GM19463 (cell line): ENCODE data around the gene ASXL2.

Source experiments
- ATAC-seq: cut with Tn5 transposase; IDR thresholded peaks from one replicate; pipeline ENCODE4 v1.9.1; 2021; ENCODE audit warnings: mild to moderate bottlenecking, moderate library complexity; ENCODE audit not compliant: unreplicated experiment

Gene ASXL2

GRCh38 chr2:25808006-25808383, 70.3 kb downstream of the ASXL2 start:
- ATAC-seq: no peak

DNA sequence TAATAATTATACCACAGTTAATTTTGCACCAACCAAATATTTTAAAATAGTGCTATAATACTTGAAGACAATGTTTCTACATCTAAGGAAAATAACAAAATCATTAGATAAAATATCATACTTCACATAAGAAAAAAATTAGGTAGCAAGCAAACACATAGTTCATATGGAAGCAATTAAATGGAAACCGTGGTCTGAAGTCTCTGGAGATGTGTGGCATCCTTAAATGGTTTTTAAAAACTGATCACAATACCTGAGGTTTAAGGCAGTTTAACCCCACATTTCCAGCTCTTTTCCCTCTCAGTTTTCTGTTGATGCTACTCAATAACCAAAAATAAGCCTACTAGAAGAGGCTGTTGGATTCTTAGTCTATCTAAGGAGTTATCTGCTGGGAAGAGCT, 71.3 kb downstream of the ASXL2 start:
- ATAC-seq: no peak

DNA sequence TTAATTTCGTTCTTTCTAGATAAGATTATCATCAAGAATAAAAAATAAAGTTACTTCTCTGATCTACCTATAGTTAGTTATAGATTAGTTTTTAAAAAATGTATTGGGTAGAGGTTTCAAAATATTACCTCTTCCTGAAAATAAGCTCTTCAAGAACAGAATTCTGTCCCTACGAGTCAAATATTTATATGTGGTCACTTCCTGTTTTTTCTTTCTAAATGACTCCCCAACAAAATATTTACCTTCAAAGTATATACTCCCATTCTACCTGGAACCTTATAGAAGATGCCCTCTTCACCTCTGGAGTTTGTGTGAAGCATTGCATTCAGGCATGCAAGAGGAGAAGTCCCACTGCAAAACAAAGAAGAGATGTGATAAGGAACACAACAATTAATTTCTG, 72.3 kb downstream of the ASXL2 start:
- no peak for ATAC-seq

GRCh38 chr2:25804338-25804737, 73.9 kb downstream of the ASXL2 start:
- no peak for ATAC-seq

- no peak for ATAC-seq
Measured at GRCh38 chr2:25799301-25799700, 79.0 kb downstream of the ASXL2 start.

DNA sequence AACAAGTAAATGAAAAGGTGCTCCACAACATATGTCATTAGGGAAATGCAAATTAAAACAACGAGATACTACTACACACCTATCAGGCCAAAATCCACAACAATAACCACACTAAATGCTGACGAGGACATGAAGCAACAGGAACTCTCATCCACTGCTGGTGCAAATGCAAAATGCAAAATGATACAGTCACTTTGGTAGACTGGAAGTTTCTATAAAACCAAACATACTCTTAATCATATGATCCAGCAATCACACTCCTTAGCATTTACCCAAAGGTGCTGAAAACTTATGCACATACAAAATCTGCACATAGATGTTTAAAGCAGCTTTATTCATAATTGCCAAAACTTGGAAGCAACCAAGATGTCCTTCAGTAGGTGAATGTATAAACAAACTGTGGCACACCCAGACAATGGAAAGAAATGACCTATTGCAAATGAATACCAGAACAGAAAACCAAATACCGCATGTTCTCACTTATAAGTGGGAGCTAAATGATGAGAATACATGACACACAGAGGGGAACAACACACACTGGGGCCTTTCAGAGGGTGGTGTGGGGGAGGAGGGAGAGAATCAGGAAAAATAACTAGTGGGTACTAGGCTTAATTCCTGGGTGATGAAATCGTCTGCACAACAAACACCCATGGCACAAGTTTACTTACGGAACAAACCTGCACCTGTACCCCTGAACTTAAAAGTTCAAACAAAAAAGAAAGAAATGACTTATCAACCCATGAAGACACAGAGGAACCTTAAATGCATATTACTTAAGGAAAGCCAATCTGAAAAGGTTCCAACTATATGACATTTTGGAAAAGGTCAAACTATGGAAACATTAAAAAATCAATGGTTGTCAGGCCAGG, 80.4 kb downstream of the ASXL2 start:
- no peak for ATAC-seq

DNA sequence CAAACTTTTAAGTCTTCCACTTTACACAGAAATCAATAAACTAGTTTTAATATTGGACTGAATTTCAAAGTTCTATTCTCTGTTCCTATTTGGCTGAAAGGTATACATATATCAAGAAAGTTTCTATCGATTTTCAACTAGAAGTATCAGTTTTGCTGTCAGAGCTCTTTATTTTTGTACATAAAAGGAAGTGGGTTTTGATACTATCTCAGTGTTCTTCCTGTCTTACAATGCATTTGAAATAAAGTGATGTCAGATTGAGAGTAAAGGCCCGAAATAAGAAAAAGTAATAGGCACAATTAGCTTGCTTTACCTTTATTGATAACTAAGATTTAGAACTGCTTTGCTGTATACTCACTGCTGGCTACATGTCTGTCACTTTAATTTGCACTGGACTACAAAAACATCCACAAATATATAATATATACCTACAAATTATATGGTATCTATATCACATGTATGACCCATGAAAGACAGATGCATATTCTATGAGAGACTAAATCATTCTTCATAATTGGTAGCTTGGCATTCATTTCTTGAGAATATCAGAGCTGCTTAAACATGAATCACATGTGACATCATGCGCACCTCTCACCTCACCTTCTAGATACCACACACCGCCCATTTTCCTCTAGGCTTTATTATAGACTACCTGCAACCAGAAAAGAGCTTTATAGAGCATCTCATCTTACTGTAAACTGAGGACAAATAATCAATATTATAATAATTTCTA, 83.6 kb downstream of the ASXL2 start:
- ATAC-seq: no peak

GRCh38 chr2:25790074-25790790, 88.1 kb downstream of the ASXL2 start:
- ATAC-seq: no peak

GRCh38 chr2:25788457-25788856, 89.8 kb downstream of the ASXL2 start:
- no peak for ATAC-seq

DNA sequence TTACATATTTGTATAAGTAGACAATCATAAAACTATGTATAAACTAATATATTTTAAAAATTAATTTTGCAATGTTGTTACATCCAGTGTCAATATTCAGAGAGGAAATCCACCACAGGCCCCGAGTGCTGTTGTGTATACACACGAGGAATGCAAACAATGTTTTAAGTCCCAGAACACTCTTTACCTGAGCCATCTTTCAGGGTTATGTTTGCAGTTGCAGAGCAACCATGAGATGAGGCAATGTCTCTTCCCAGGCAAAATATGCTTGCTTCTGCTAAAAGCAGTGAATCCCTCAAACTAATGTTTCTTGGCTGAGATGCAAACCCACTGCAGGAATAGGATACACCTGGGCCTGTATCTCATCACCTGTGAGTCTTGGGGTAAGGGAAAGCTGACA, 91.3 kb downstream of the ASXL2 start:
- ATAC-seq: no peak

- no peak for ATAC-seq
Measured at GRCh38 chr2:25784404-25784803, 93.9 kb downstream of the ASXL2 start.

DNA sequence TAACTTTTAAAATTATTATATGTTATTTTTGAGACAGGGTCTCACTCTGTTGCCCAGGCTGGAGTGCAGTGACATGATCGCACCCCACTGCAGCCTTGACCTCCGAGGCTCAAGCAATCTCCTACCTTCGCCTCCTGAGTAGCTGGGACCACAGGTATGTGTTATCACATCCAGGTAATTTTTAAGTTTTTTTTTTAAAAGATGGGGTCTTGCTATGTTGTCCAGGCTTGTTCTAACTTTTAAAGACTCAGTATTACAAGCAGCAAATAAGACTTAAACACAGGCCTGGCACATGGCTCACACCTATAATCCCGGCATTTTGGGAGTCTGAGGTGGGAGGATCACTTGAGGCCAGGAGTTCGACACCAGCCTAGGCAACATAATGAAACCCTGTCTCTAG, 101.2 kb downstream of the ASXL2 start:
- ATAC-seq: no peak

GRCh38 chr2:25772078-25772477, 106.2 kb downstream of the ASXL2 start:
- no peak for ATAC-seq

DNA sequence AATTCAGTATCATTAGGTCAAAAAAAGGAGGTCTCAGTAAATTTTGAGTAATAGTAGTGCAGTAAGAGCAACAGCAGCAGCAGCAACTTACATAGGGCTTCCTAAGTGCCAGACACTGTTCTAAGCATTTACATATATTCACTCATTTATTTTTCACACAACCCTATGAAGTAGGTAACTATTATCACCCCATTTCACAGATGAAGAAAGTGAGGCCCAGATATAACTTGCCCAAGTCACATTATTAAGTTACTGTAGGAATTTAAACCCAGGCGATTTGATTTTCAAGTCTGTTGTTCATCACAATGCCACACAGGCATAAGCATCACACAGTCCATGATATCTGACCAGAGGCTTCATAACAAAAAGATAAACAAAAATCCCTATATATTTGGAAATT, 114.7 kb downstream of the ASXL2 start:
- no peak for ATAC-seq

- no peak for ATAC-seq
Measured at GRCh38 chr2:25760297-25760696, 118.0 kb downstream of the ASXL2 start.

DNA sequence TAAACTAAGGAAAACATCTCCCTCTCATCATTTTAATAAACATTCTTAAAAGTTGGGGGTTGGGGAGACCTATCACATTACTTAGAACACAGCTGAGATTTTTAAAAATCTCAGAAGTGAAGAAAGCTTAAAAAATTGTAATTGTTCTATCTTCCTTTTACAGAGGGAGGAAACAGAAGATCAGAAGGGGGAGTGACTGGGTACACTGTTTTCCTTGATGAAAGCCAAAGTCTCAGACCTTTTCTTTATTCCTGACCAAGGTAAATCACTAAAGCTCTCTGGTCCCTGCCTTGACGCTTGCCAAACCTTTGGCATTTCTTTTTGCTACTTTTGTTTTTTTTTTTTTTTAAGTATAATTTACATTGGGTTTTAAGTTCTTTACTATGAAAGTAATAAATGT, 119.9 kb downstream of the ASXL2 start:
- no peak for ATAC-seq

DNA sequence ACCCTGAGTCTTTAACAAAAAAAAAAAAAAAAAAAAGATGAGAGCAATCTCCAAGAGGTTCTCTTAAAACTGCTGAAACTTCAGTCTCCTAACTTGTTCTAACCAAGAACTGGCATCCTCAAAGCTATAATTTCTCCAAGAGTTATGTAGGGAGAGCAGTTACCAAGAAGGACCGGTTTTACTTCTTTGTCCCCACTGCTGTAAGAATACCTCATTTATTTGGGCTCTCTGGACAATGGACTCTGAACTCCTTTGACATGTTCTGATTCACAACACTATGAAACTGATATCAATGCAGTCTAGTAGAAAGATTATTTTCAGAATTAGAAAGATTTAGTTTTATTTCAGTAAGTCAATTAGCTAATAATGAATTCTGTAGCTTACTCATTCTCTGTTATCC, 120.4 kb downstream of the ASXL2 start:
- ATAC-seq: no peak

GRCh38 chr2:25756536-25756935, 121.8 kb downstream of the ASXL2 start:
- ATAC-seq: no peak

DNA sequence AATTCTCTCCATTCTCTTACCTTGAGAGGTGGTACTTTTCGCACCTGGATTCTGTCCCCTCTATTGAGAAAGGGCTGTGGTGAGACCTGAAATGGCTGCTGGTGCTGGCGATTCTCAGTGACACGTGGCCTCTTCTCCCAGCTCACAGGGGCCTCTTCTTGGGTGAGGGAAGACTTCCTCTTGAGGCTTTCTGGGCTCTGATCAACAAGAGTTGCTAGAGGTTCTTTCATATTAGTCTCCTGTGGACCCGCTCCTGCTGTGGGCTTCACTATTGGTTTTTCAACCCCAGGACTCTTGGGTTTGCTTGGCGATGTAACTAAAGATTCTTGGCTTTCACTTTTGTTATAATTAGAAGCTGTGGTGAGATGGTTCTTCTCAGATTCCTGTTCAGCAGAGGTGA, 128.6 kb downstream of the ASXL2 start:
- no peak for ATAC-seq

- no peak for ATAC-seq
Measured at GRCh38 chr2:25744055-25744454, 134.2 kb downstream of the ASXL2 start.

- no peak for ATAC-seq
Measured at GRCh38 chr2:25743132-25743830, 135.0 kb downstream of the ASXL2 start.
